GM21576 (cell line): Measurements from ENCODE around the gene ALDH2.
"Not testable (repeated sequence)": the region's sequence is repeated elsewhere in the genome, so short reads cannot be mapped to it uniquely, and the experiment has no call there.

Experiments
- ATAC-seq: cut with Tn5 transposase; IDR thresholded peaks from one replicate; pipeline ENCODE4 v1.9.1; 2021; ENCODE audit warnings: mild to moderate bottlenecking, moderate library complexity; ENCODE audit not compliant: unreplicated experiment

The ALDH2 gene

DNA sequence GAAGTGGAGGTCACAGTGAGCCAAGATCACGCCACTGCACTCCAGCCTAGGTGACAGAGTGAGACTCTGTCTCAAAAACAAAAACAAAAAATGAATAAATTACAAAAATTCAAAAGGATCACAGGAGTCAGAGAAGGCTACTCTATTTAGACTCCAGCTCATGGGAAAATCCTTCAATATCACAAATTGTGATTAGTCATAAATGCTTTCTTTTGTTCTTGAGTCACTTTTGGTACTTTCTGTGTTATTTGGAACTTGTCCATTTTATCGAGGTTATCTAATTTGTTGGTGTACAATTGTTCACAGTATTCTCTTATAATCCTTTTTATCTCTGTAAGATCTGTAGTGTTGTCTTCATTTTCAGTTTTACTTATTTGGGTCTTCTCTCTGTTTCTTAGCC, 18.9 kb downstream of the ALDH2 start:
- ATAC-seq: no peak

DNA sequence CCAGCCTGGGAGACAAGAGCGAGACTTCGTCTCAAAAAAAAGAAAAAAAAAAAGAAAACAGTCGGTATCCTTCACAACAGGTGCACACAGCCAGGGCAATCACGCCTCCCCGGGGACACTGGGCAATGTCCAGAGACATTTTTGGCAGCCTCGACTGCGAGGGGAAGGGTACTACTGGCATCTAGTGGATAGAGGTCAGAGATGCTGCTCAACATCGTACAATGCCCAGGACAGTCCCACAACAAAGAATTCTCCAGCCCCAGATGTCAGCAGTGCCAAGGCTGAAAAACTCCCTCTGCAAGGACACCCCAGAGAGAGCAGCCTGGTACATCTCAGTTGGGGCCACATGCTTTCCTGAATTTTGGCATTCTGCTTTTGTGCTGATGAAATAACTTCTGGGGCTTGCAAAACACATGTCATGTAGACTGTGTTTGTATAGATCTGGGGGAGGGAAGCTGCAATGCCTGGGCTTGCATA, 21.5 kb downstream of the ALDH2 start:
- ATAC-seq: no peak

GRCh38 chr12:111789779-111790178, 23.0 kb downstream of the ALDH2 start:
- ATAC-seq: no peak

GRCh38 chr12:111791507-111791906, 24.8 kb downstream of the ALDH2 start:
- no peak for ATAC-seq

GRCh38 chr12:111792155-111792855, 25.6 kb downstream of the ALDH2 start:
- ATAC-seq: no peak

DNA sequence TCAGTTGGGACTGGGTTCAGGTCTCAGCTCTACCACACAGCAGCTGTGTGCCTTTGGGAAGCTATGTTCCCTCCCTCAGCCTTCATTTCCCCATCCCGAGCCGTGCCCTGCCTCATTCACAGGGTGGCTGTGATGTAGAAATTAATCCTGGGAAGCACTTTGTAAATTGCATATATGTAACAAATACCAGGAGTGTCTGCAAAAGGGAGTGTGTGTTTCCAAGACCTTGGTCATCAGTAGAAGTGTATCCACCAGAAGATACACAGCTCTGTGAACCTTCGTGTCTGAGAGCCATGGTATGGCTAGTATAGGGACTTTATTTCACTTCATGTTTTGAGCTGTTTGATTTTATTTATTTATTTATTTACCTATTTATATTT, 26.1 kb downstream of the ALDH2 start:
- ATAC-seq: no peak

- ATAC-seq: no peak
These were observed 31.4 kb downstream of the ALDH2 start for GRCh38 chr12:111798182-111798581.

GRCh38 chr12:111799758-111800157, 33.0 kb downstream of the ALDH2 start:
- ATAC-seq: no peak

- ATAC-seq: no peak
These were observed 36.4 kb downstream of the ALDH2 start for GRCh38 chr12:111803038-111803626.

- ATAC-seq: no peak
These were observed 37.1 kb downstream of the ALDH2 start for GRCh38 chr12:111803851-111804250.

GRCh38 chr12:111806304-111806703, 39.6 kb downstream of the ALDH2 start:
- ATAC-seq: no peak

GRCh38 chr12:111807232-111807631, 40.5 kb downstream of the ALDH2 start:
- ATAC-seq: no peak

DNA sequence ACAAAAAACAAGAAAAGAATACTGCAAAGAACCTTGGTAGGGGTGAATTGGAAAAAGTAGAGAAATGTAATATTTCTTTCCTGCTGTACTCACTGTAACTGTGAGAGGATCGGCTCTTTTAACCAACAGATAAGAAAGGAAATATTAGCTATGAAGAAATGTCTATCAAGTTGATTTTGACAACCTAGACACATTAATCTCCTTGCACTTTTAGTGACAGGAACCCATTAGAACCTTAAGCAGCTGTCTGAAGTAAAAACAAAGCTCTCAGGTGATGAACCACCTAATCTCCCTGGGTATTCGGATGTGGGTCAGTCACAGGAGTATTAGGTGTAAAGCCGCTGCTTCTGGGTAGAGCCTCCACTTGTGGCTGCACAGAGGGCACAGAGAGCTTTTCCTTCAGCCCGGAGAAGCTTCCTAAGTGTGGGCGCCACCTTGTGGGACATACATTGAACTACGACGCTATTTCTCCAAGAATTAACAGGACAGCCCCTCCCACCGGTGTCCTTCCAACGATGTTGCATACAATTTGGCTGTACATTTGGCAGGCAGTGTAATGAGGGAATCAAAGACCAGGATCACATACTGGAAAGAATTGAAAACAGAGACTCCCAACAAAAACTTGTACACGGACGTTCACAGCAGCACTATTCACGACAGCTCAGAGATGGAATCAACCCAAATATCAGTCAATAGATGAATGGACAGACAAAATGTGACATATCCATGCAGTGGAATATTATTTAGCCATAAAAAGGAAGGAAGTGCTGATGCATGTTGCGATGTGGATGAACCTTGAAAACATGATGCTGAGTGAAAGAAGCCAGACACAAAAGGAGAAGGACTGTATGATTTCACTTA, 46.4 kb downstream of the ALDH2 start:
- ATAC-seq: peak; percentile 72

DNA sequence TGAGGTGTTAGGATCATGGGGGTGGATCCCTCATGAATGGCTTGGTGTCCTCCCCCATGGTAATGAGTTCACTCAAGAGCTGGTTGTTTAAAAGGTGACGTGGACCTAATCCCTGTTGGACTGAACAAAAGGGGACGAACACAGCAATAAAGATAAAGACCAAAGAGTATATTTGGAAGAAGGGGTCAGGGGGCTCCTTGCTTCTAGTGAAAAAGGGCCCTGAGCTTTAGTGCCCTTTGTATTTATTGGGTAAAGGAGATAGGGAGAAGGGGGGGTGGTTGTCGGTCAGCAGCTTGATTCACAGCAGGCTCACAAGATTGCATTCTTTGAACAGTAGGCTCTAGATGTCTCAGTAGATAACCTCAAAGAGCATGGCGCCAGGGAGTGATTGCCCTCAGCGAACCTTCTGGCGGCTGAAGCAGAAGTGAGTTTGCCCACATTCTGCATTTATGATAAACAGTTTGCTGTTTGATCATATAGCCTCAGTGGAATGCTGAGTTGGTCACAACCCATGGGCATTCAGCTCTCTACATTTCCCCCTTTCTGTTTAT, 49.4 kb downstream of the ALDH2 start:
- no peak for ATAC-seq

GRCh38 chr12:111816898-111817297, 50.2 kb downstream of the ALDH2 start:
- ATAC-seq: not testable (repeated sequence)

DNA sequence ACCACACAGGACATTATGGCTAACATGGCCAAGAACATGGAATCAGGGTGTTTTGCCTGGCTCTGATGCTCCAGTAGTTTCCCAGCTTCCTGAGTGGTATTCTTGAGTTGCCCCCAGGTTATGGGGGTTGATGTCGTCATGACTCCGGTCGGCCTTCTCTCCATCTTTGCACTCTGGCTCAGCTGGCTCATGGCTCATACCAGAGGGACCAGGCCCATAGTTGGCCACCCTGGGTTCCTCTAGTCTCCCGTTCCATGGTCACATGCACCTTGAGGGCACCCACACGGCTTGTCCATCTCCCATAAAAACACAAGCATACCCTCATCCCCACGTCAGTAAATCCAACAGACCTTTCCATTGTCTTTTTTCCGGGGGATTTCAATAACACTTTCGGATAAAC, 51.6 kb downstream of the ALDH2 start:
- no peak for ATAC-seq

- ATAC-seq: no peak
These were observed 52.7 kb downstream of the ALDH2 start for GRCh38 chr12:111819191-111820158.

DNA sequence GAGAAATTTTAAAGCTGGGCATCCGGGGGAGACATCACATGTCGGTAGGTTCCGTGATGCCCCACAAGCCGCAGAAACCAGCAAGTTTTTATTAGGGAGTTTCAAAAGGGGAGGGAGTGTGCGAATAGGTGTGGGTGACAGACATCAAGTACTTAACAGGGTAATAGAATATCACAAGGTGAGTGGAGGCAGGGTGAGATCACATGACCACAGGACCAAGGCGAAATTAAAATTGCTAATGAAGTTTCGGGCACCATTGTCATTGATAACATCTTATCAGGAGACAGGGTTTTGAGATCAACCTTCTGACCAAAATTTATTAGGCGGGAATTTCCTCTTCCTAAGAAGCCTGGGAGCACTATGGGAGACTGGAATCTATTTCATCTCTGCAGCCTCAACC, 54.1 kb downstream of the ALDH2 start:
- ATAC-seq: not testable (repeated sequence)

- no peak for ATAC-seq
These were observed 56.2 kb downstream of the ALDH2 start for GRCh38 chr12:111822886-111823285.

DNA sequence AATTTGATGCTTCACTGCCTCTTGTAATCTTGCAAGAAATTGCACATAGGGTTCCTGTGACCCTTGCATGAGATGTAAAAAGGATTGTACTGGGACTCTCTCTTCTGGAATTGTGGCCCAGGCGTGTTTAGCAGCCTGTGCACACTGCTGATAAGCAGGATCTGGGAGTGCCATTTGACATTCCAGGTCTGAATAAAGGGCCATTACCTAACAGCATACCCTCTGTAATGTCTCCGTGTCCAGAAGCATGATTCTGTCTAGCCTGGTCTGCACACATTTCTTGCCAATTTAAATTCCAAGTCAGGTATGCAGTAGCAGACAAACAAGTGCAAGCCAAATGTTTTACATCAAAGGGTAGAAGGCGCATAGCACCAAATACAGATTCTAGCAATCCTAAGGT, 57.2 kb downstream of the ALDH2 start:
- ATAC-seq: no peak
